ENCODE data around the gene RAP1GAP.

RAP1GAP gene

GRCh38 chr1:21689661-21690372, 20.7 kb upstream of the RAP1GAP start:
- H3K79me2 ChIP-seq (ENCODE audit: insufficient read depth, low read length): no peaks in the 10 kb centered on the region
- no peak overlapping the region for H3K4me3 ChIP-seq (ENCODE audit: low read depth in 1 of 2, low read length in 2 of 2)
- H3K9me3 ChIP-seq (ENCODE audit: insufficient read depth, low read length, severe bottlenecking): no peaks in the 10 kb centered on the region
- no peak overlapping the region for H2AFZ ChIP-seq (ENCODE audit: low read depth, low read length)
- no peak overlapping the region for H3K9ac ChIP-seq (ENCODE audit: low read depth, low read length)
- H3K27ac ChIP-seq (ENCODE audit: low read length): no peak overlapping the region
- H3K27me3 ChIP-seq (ENCODE audit: insufficient read depth, low read length, poor library complexity): no peaks in the 10 kb centered on the region
- no peak for ATAC-seq (ENCODE audit: insufficient read depth, low read depth)
- no peak for DNase-seq
- no peak overlapping the region for H3K4me2 ChIP-seq (ENCODE audit: insufficient read depth, low read length)
- peaks cover 3% of the 10 kb centered on the region for H4K20me1 ChIP-seq (ENCODE audit: insufficient read depth, low read length)
- H3K4me1 ChIP-seq (ENCODE audit: insufficient read depth, low read length): no peaks in the 10 kb centered on the region
- no peak for TF ChIP-seq EZH2 (IDR thresholded peaks at IDR 0.05; ENCODE audit: borderline replicate concordance, low read depth, low read length, severe bottlenecking)
- TF ChIP-seq CTCF (IDR thresholded peaks at IDR 0.05; ENCODE audit: borderline replicate concordance, extremely low read depth, low read length, poor library complexity, severe bottlenecking): no peak
- peaks cover 85% of the 10 kb centered on the region for H3K36me3 ChIP-seq (ENCODE audit: insufficient read depth, low read length)

GRCh38 chr1:21687081-21687529, 17.9 kb upstream of the RAP1GAP start:
- Histone ChIP-seq H4K20me1 (ENCODE audit: insufficient read depth, low read length) (peaks cover 3% of the 10 kb centered on the region), H3K9ac (ENCODE audit: low read depth, low read length) (no peak overlapping the region), H3K9me3 (ENCODE audit: insufficient read depth, low read length, severe bottlenecking) (no peaks in the 10 kb centered on the region), H3K27ac (ENCODE audit: low read length) (no peak overlapping the region), H3K4me3 (ENCODE audit: low read depth in 1 of 2, low read length in 2 of 2) (no peak overlapping the region), H3K4me1 (ENCODE audit: insufficient read depth, low read length) (no peaks in the 10 kb centered on the region), H3K79me2 (ENCODE audit: insufficient read depth, low read length) (no peaks in the 10 kb centered on the region), H3K36me3 (ENCODE audit: insufficient read depth, low read length) (peaks cover 81% of the 10 kb centered on the region), H3K27me3 (ENCODE audit: insufficient read depth, low read length, poor library complexity) (no peaks in the 10 kb centered on the region), H3K4me2 (ENCODE audit: insufficient read depth, low read length) (no peak overlapping the region), H2AFZ (ENCODE audit: low read depth, low read length) (no peak overlapping the region)
- TF ChIP-seq EZH2 (IDR thresholded peaks at IDR 0.05; ENCODE audit: borderline replicate concordance, low read depth, low read length, severe bottlenecking) (no peak), CTCF (IDR thresholded peaks at IDR 0.05; ENCODE audit: borderline replicate concordance, extremely low read depth, low read length, poor library complexity, severe bottlenecking) (no peak)
- DNase-seq (no peak), ATAC-seq (ENCODE audit: insufficient read depth, low read depth) (no peak)

- no peak for TF ChIP-seq EZH2 (IDR thresholded peaks at IDR 0.05; ENCODE audit: borderline replicate concordance, low read depth, low read length, severe bottlenecking)
- no peak for TF ChIP-seq CTCF (IDR thresholded peaks at IDR 0.05; ENCODE audit: borderline replicate concordance, extremely low read depth, low read length, poor library complexity, severe bottlenecking)
- Histone ChIP-seq H3K27ac (ENCODE audit: low read length) (no peak overlapping the region), H3K79me2 (ENCODE audit: insufficient read depth, low read length) (no peaks in the 10 kb centered on the region), H4K20me1 (ENCODE audit: insufficient read depth, low read length) (peaks cover 3% of the 10 kb centered on the region), H3K9ac (ENCODE audit: low read depth, low read length) (no peak overlapping the region), H3K4me3 (ENCODE audit: low read depth in 1 of 2, low read length in 2 of 2) (no peak overlapping the region), H3K4me2 (ENCODE audit: insufficient read depth, low read length) (no peak overlapping the region), H3K4me1 (ENCODE audit: insufficient read depth, low read length) (no peaks in the 10 kb centered on the region), H2AFZ (ENCODE audit: low read depth, low read length) (no peak overlapping the region), H3K36me3 (ENCODE audit: insufficient read depth, low read length) (peaks cover 82% of the 10 kb centered on the region), H3K27me3 (ENCODE audit: insufficient read depth, low read length, poor library complexity) (no peaks in the 10 kb centered on the region), H3K9me3 (ENCODE audit: insufficient read depth, low read length, severe bottlenecking) (no peaks in the 10 kb centered on the region)
- no peak for DNase-seq
- ATAC-seq (ENCODE audit: insufficient read depth, low read depth): no peak
Observed at GRCh38 chr1:21685946-21686678, 17.0 kb upstream of the RAP1GAP start.
